MM.1S (cell line): ENCODE data around the gene CNIH3.

ENCODE experiments used
- EZH2phosphoT487 ChIP-seq: fragments of 300-600 bp; sonication (generic); IDR thresholded peaks from 2 replicates; pipeline ENCODE4 v1.6.1; 2018; ENCODE audit warnings: antibody characterized with exemption, low read length
- TF ChIP-seq, protein P1 (sequence below): fragments of 300-600 bp; sonication (generic); IDR thresholded peaks from 2 replicates; pipeline ENCODE4 v1.5.1; 2016; ENCODE audit warnings: antibody characterized with exemption, low read length, mixed read lengths

DNA sequence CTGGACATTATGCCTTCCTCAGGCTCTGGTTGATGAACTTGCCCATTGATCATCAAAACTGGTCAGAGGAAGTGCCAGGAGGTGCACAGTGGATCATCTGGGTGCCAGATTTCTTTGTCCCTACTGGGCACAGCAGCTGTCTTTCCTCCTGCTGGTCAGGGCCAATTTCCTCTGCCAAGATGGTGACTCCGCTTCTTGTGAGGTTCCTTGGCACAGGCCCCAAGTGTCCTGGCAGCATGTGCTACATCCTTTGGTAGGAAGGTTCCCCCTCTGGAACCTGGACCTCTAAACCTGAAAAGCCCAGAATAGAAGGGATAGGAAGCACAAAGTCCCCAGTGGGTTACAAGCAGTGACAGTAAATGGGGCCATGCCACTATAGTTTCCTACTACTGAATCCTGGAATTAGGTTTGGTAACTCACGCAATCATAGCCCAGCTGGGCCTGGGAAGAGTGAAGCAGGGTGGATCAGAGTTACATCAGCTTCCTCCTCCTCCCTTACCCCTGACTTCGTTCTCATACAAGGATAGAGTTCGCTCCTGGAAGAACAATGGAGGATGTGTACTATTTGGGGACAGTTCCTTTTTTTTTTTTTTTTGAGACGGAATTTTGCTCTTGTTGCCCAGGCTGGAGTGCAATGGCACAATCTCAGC is 147.1 kb downstream of the CNIH3 start:
- TF ChIP-seq, protein P1, sequence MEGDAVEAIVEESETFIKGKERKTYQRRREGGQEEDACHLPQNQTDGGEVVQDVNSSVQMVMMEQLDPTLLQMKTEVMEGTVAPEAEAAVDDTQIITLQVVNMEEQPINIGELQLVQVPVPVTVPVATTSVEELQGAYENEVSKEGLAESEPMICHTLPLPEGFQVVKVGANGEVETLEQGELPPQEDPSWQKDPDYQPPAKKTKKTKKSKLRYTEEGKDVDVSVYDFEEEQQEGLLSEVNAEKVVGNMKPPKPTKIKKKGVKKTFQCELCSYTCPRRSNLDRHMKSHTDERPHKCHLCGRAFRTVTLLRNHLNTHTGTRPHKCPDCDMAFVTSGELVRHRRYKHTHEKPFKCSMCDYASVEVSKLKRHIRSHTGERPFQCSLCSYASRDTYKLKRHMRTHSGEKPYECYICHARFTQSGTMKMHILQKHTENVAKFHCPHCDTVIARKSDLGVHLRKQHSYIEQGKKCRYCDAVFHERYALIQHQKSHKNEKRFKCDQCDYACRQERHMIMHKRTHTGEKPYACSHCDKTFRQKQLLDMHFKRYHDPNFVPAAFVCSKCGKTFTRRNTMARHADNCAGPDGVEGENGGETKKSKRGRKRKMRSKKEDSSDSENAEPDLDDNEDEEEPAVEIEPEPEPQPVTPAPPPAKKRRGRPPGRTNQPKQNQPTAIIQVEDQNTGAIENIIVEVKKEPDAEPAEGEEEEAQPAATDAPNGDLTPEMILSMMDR, result no peak
- no peak for TF ChIP-seq EZH2phosphoT487
